Measurements from ENCODE around the gene RNF214.
"Not testable (repeated sequence)": the region's sequence is repeated elsewhere in the genome, so short reads cannot be mapped to it uniquely, and the experiment has no call there.

Gene RNF214

GRCh38 chr11:117319214-117319840, 86.9 kb downstream of the RNF214 start:
- DNase-seq = peak; percentile 56

DNA sequence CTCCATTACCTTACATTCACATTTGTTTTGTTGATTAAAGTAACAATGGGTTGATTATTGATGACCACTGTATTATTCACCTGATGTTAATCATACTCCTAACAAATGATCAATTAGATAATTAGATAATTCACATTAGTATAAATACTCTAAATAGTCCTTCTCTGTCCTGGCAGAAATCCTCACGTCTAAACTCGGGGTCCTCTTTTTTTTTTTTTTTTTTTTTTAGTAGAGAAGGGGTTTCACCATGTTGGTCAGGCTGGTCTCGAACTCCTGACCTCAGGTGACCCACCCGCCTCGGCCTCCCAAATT, 94.7 kb downstream of the RNF214 start:
- DNase-seq = not testable (repeated sequence)

DNA sequence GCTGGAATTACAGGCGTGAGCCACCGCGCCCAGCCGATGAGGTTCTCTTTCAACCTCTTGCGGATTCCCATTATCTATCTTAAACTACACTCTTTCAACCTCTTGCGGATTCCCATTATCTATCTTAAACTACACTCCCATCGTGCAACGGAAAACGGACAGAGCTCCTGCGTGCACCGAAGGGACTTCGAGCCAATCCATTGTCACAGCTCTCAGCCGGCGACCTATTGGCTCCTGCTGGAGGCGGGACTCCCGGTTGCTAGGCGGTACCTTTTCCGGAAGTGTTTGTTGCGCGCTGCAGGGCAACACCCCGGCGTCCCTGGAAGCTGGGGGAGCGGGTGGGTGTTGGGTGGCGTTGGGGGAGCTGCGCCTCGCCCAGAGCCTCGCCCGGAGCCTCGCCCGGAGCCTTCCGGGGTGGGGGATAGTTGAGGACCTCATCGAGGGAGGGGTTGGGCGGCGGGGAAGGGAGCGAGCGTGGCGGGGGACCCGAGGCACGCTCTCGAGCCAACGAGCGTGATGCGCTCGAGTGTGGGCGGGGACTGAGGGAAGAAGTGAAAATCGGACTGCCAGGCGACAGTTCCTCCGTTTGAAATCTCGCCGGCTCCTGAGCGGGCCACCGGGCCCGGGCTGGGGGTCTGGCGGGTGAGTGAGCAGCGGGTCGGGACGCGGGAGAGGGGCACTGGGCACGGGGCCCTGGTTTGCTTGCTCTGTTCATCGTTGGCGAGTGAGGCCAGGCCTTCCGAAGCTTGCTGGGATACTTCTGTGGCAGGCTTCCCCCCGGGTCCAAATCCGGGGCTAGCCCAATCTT, 95.3 kb downstream of the RNF214 start, which contains the start of gene CEP164:
CEP164 (plus strand) TSS at position 288 of the 808 bp plus-strand sequence. CDS start 10,733 bp downstream, outside the sequence.
- DNase-seq = peak; percentile 98

DNA sequence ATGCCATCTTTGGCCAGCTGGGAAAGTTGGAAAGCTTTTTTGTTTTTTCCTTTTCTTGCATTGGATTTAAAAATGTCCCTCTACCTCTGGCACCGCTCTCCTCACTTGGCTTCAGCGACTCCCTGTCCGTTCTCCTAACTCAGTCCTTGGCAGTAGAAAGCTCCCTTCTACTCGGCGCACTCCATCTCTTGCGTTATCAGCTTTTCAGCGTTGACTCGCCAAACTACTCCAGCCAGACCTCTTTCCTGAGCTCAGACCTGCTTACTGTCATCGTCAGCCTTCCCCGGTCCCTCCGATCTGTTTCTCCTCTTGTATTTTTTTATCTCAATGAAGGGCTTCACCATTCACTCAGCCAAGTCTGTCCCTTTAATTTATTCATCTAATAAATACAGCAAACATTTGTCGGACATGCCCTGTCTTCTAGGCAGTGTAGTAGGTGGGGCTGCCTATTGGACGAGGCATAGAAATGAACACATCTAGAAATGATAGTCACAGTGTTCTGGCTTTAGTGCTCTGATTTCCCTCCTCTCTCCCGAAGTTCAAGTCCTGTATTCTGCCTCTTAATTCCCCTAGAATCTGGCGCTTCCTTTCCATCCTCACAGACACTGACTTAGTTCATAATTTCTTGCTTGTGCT, 96.0 kb downstream of the RNF214 start:
- peak; percentile 56 for DNase-seq

GRCh38 chr11:117332843-117333242, 100.4 kb downstream of the RNF214 start:
- DNase-seq = no peak

DNA sequence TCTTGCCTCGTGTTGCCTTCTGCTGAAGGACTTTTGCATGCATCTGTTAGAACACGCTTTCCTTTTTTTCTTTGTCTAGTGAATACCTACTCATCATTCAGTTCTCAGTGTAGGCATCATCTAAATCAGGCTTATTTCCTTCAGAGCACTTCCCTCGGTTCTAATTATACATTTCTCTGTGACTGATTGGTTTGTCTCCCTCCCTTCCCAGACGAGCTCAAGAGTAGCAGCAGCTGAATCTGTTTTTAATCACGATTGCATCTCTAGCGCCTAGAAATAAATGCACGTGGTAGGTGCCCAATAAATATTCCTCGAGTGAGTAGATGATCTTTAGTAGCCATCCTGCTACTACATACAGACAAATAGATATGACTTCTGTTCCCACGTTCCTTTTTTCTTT, 101.4 kb downstream of the RNF214 start:
- no peak for DNase-seq

DNA sequence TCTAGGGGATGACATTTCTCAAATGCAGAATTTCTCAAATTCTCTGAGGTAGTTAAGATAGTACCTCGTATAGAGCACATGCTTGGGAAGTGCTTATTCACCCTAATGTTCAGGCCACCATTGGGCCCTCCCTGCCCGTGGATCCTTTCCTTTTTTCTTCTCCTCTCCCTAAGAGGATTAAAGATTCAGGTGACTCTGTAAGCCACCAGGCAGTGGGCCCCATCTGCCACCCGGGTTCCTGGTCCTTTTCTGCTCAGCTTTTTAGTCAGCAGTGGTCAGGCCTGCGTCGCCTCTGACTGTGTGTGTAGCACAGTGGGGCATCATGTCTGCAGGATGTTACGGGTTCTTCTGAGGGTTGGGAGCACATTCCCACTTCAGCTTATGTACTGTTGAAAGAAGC, 102.4 kb downstream of the RNF214 start:
- no peak for DNase-seq

DNA sequence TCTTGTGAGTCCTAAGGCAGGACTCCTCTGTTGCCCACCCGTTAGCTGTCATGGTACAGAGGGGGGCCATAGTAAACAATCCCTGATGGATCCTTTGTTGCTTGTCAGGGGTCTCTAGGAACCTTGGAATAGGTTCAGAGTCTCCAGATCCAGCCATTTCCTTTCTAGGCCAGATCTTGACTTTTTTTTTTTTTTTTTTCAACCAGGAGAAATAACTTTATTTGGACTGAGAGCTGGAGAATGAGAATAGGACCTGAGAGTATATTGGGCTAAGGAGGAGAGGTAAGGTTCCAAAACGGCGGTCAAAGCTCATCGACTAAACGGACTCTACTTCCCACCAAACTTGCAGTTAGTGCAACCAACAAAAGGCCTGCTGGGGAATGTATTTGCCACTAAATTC, 102.9 kb downstream of the RNF214 start:
- no peak for DNase-seq
